Measurements from ENCODE around the gene QPRT. TPM values are rescaled to one million over a fixed set of nuclear protein-coding genes. Genes with fewer than 3 reads are reported as not detected.

Gene QPRT
- total and polyA plus RNA-seq, 2 of the 13 experiments (the other 11 are each of a cell fraction or from before 2014, with no cell fraction given) = 130 to 218 TPM

- TF ChIP-seq ZNF180 (CRISPR knock-in tag; IDR thresholded peaks at IDR 0.05; ENCODE audit: borderline replicate concordance, low read depth) = no peak
- no peak for TF ChIP-seq ZNF138 (CRISPR knock-in tag; IDR thresholded peaks at IDR 0.05; ENCODE audit: low read depth)
Measured at GRCh38 chr16:29662000-29662728, 16.8 kb upstream of the QPRT start (continued).

- no peak for FAIRE-seq
- CTCF ChIA-PET (ENCODE audit: low intra/inter-chr PET ratio, low total read pairs) = no interaction called here
- no peak for DNase-seq (ENCODE audit: low spot score)
- Histone ChIP-seq H3K4me3 (replicated peaks in 1 of 3; ENCODE audit: insufficient read depth in 1 of 3, low read depth in 2 of 3, low read length in 3 of 3) (peak overlapping the region in 1 of 3 experiments; percentile 17; a peak in 1 of 6 replicates), H3K9ac (ENCODE audit: insufficient read depth, low read depth, low read length) (no peak overlapping the region), H3K27ac (ENCODE audit: extremely low read length, insufficient read depth, low read length) (no peak overlapping the region), H4K20me1 (ENCODE audit: insufficient read depth, low read length) (no peaks in the 10 kb centered on the region), H3K4me2 (ENCODE audit: low read depth, low read length) (peak overlapping the region; percentile 58), H3K79me2 (ENCODE audit: insufficient read depth, low read length) (no peaks in the 10 kb centered on the region), H3K9me3 (ENCODE audit: low read length) (no peaks in the 10 kb centered on the region), H3K36me3 (replicated peaks in 1 of 2; ENCODE audit: control insufficient read depth in 1 of 2, insufficient read depth in 2 of 2, low read length in 2 of 2) (no peaks in the 10 kb centered on the region), H3K4me1 (ENCODE audit: insufficient read depth, low read length) (peaks cover 64% of the 10 kb centered on the region), H2AFZ (ENCODE audit: low read length) (no peak overlapping the region), H3K27me3 (ENCODE audit: control insufficient read depth in 1 of 2, insufficient read depth in 2 of 2, low read length in 2 of 2) (no peaks in the 10 kb centered on the region)
- intact Hi-C loops (cut with micrococcal nuclease; ENCODE audit: unreplicated experiment) = no loop called here
- ATAC-seq = no peak
- in situ Hi-C loops (cut with HindIII; ENCODE audit: extremely low pct_ligation_motif_present, low pct_unique_long_range_greater_than_20kb) = no loop called here
- WGBS (ENCODE audit: low lambda C conversion rate) = 23% methylated on average over 4 of the region's 4 CpGs
- POLR2A ChIA-PET = interaction anchor here (5.2 kb wide), 1 partner anchor 17 kb away, joined by 23 read pairs; the partner anchor contains the start of gene QPRT
- BruUV-seq (replicated peaks) = no TSS peak
- TF ChIP-seq ZNF484 (CRISPR knock-in tag; IDR thresholded peaks at IDR 0.05; ENCODE audit: borderline replicate concordance, low read depth) (no peak), IKZF5 (CRISPR knock-in tag; IDR thresholded peaks at IDR 0.05) (no peak), ZXDC (CRISPR knock-in tag; IDR thresholded peaks at IDR 0.05) (no peak), ZBTB4 (CRISPR knock-in tag; IDR thresholded peaks at IDR 0.05; ENCODE audit: borderline replicate concordance) (no peak), ZNF768 (CRISPR knock-in tag; IDR thresholded peaks at IDR 0.05) (no peak), GRHL1 (CRISPR knock-in tag; conservative IDR thresholded peaks at IDR 0.05) (no peak), ZNF670 (CRISPR knock-in tag; IDR thresholded peaks at IDR 0.05; ENCODE audit: borderline replicate concordance) (no peak), ZNF414 (CRISPR knock-in tag; IDR thresholded peaks at IDR 0.05) (no peak)
Measured at GRCh38 chr16:29662729-29663015, 16.3 kb upstream of the QPRT start.
